HG03520 (cell line): Measurements from ENCODE around the gene PRR5L.
"Not testable (repeated sequence)": the region's sequence is repeated elsewhere in the genome, so short reads cannot be mapped to it uniquely, and the experiment has no call there.

ENCODE experiments used
- ATAC-seq: cut with Tn5 transposase; IDR thresholded peaks from one replicate; pipeline ENCODE4 v1.9.1; 2021; ENCODE audit warnings: mild to moderate bottlenecking, moderate library complexity; ENCODE audit not compliant: unreplicated experiment

The PRR5L gene

DNA sequence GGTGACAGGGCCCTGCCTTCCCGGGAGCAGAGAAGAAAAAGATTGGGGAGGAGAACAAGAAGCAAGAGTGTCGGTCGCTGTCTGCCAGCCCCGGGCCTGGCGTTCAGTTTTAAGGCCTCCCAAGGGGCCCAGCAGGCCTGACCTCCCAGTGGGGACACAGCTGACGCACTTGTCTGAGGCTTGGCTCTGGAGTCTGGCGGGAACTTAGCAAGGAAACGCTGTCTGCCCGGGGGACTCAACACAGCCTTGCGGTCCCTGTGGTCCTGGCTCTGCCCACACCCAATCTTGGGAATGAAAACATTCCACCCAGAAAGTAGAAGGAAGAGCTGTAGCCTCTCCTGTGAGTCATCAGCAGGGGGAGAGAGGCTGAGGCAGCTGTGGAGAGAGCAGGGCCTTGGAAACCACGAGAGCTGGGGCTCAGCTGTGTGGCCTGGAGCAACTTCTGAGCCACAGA, 159.6 kb downstream of the PRR5L start:
- ATAC-seq, result no peak

GRCh38 chr11:36456156-36456555, 160.1 kb downstream of the PRR5L start:
- no peak for ATAC-seq

DNA sequence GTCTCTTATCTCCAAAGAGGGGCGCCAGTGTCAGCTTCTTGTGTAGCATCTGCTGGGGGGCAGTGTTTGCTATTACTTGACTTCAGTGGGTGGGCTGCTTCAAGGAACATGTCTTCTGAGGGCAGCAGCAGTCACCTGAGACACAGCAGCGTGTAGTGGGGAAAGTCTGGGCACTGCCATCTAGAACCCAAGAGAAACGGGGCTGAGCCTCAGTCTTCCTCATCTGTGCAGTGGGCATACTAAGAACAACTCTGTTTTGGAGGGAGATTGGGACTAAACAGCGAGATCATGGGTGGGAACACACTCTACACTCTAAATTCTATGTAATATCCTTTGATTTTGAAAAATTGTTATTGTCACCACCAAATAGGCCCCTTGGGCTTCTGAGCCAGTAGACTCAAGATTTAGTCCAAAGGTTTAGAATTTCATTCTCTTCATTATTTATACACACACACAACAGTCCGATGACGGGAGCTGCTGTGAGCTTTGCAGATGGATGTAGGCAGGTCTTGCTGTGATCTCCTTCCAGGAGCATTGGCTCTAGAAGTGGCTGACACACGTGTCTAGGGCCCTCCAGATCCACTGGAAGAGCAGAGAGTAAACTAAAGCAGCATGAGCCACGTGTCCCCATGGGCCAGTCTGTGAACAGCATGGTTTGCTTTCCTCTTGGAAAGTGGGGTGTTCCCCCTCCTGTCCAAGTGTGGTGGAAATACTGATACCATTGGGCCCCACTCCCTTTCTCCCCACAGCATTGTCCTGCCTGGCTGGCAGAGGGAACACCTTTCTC, 162.2 kb downstream of the PRR5L start:
- ATAC-seq, result no peak

- no peak for ATAC-seq
Measured at GRCh38 chr11:36459046-36459445, 163.0 kb downstream of the PRR5L start.

- no peak for ATAC-seq
Measured at GRCh38 chr11:36460220-36460619, 164.1 kb downstream of the PRR5L start.

- ATAC-seq, result no peak
Measured at GRCh38 chr11:36462321-36462720, 166.2 kb downstream of the PRR5L start.

DNA sequence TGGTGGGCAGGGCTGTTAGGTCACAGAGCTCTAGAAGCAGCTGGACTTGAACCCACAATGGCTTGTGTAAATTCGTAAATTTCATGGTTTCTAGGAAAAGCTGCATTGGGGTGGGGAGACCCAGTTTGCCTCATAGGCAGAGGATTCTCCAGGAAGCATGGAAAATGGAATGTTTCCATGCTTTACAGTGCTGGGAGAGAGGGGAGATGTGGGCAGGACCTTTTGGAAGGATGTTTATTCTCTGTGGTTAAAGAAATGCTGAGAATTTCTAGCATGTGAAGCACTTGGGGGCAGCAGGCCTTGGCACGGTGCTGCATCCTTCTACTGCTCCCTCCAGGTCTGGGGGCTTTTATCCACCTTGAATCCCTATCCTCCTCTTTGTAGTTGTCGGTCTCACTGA, 167.7 kb downstream of the PRR5L start:
- ATAC-seq, result no peak

DNA sequence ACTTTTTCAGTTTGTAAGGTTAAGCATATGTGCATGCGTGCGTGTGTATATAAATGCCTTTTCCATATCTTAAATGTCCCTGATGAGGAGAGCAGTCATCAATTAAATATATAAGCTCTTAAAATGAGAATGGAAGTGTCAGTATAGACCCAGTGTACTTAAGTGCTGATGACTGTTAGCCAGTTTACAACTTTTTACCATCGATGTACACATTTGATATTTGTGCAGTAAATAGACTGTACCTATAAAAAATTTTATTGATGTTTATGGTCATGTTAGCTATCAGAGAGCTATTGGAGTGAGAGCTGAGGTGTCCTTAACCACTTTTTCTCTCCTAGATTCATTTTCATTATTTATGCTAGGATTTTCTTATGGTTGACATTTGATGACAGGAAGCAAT, 168.6 kb downstream of the PRR5L start:
- ATAC-seq, result no peak

GRCh38 chr11:36465449-36466163, 169.5 kb downstream of the PRR5L start:
- no peak for ATAC-seq

GRCh38 chr11:36467012-36467411, 170.9 kb downstream of the PRR5L start:
- ATAC-seq, result no peak

GRCh38 chr11:36467916-36468315, 171.8 kb downstream of the PRR5L start:
- ATAC-seq, result no peak

DNA sequence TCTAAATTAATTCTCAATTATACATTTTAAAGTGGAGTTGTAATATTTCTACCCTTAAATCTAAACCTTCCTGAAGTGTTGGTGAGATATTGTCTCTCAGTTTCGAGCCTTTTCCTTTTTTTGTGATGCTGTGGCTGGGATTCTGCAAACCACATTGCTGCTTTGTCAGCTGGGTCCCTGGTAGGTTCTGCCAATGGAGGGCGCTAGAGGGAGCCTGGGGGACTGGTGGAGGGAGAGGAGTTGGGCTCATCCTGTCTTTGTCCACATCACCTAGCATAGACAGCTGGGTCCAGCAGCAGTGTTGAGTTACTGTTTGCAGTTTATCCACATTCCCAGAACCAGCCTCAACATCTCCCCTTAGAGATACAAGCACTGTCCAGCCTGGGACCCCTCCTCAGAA, 173.0 kb downstream of the PRR5L start:
- ATAC-seq, result no peak

DNA sequence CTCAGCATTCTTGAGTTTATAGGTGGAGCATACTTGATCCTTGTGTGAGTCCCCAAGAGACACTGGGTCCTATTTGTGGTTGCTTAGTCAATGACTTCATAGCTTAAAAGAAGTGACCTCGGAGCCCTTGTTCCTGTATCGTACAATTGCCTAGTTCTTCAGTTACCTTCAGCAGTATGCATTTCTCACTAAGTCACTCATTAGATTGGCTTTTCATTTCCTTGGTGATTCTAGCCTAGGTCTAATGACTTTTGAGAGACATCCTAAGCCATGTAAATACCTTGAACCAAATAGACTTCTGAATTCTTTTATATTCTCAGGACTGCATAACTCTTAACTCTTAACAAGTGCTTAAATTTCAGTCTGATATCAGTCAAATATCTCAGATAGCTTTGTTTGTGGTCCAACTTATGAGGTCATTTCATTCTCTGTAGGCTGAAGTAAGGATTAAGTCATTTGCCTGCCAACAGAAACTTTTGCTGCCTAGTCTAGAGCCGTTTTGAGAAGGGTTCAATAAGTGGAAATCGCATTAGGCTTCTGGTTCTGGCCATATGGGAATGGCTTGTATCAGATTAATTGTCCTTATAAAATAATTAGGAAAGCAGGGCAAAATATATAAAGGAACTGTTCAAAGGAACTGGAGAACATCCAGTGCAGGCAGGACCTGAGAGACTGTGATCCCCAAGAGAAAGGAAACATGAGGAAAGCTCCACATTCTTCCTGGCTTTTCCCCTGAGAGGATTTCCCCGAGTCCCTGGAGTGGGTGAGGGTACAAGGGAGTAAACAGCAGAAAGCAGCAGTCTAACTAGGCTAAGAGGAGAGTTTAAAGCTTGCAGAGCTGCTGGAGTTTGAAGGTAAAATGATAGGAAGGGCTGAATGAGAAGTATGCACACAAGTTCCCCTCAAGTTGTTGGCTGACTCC, 174.1 kb downstream of the PRR5L start:
- no peak for ATAC-seq

DNA sequence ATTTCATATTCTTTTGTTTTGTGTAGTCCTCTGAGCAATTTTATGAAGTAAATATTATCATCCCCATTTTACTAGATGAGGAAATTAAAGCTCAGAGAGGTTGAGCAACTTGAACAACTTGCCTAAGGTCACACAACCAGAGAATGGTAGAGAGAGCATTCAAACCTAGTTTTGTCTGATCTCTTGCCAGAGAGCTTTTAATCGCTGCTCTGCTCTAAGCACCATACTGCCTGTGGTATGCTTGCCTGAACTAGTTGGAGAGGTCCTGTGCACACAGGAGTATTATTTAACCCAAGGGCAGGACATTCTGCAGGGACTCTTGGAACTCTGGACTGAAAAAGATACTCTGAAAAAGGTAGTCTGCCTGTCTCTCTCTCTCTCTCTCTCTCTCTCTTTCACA, 175.5 kb downstream of the PRR5L start:
- no peak for ATAC-seq

DNA sequence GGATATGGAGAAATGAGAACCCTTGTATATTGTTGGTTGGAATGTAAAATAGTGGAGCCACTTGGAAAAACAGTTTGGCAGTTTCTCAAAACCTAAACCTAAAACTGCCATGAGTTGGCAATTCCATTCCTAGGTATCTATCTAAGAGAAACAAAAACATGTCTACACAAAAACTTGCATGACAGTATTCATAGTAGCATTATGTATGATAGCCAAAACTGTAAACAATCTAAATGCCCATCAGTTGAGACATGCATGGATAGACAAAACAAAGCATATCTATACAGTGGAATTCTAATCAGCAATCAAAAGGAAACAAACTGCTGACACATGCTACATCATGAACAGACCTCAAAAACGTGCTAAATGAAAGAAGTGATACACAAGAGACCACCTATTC, 179.1 kb downstream of the PRR5L start:
- no peak for ATAC-seq

GRCh38 chr11:36478700-36479329, 182.7 kb downstream of the PRR5L start:
- no peak for ATAC-seq

GRCh38 chr11:36480833-36481232, 184.7 kb downstream of the PRR5L start:
- ATAC-seq, result no peak

DNA sequence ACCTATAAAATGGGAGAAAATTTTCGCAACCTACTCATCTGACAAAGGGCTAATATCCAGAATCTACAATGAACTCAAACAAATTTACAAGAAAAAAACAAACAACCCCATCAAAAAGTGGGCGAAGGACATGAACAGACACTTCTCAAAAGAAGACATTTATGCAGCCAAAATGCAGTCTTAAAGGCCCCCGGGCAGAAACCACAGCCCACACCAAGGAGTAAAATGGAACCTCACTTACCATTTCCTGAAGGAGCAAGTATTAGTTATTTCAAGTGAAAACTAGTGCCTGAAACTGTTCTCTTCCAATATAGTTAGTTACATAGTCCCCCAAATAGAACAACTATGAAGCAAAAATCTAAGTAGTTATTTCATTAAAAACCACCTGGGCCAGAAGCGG, 187.0 kb downstream of the PRR5L start:
- ATAC-seq, result not testable (repeated sequence)

GRCh38 chr11:36485298-36486002, 189.4 kb downstream of the PRR5L start:
- ATAC-seq, result no peak

- ATAC-seq, result no peak
Measured at GRCh38 chr11:36487619-36488018, 191.5 kb downstream of the PRR5L start.
